Activated T-helper 17 cell treated with anti-CD3 and anti-CD28 coated beads, Interleukin-2, amount 50 U/mL, for 72 hours (primary cell): ENCODE results near the gene DHX40. TPM values are rescaled to one million over a fixed set of nuclear protein-coding genes. Genes with fewer than 3 reads are reported as not detected.
"Not testable (repeated sequence)": the region's sequence is repeated elsewhere in the genome, so short reads cannot be mapped to it uniquely, and the experiment has no call there.

Experiments used
- ATAC-seq: fragments of 150-1000 bp; cut with Tn5 transposase; replicated peaks from 2 replicates; pipeline ENCODE4 v1.10.0; 2021; ENCODE audit warnings: mild to moderate bottlenecking, moderate library complexity
- H3K27ac Mint-ChIP-seq: one replicate; pipeline ENCODE4 v1.8.0; 2022; ENCODE audit warnings: mixed read lengths
- H3K27me3 Mint-ChIP-seq: one replicate; pipeline ENCODE4 v1.8.0; 2022; ENCODE audit warnings: mixed read lengths
- H3K36me3 Mint-ChIP-seq: one replicate; pipeline ENCODE4 v1.8.0; 2022; ENCODE audit warnings: low read depth, mild to moderate bottlenecking, mixed read lengths
- H3K4me1 Mint-ChIP-seq: one replicate; pipeline ENCODE4 v1.8.0; 2022; ENCODE audit warnings: mixed read lengths
- H3K4me3 Mint-ChIP-seq: one replicate; pipeline ENCODE4 v1.8.0; 2022; ENCODE audit warnings: mild to moderate bottlenecking, mixed read lengths
- H3K9me3 Mint-ChIP-seq: one replicate; pipeline ENCODE4 v1.8.0; 2022; ENCODE audit warnings: mixed read lengths
- total RNA-seq, 2 donors: library from RNA; stranded (reverse); gene quantifications; one replicate each; pipeline ENCODE4 v1.2.3, GENCODE V29; 2022

The DHX40 gene, protein sequence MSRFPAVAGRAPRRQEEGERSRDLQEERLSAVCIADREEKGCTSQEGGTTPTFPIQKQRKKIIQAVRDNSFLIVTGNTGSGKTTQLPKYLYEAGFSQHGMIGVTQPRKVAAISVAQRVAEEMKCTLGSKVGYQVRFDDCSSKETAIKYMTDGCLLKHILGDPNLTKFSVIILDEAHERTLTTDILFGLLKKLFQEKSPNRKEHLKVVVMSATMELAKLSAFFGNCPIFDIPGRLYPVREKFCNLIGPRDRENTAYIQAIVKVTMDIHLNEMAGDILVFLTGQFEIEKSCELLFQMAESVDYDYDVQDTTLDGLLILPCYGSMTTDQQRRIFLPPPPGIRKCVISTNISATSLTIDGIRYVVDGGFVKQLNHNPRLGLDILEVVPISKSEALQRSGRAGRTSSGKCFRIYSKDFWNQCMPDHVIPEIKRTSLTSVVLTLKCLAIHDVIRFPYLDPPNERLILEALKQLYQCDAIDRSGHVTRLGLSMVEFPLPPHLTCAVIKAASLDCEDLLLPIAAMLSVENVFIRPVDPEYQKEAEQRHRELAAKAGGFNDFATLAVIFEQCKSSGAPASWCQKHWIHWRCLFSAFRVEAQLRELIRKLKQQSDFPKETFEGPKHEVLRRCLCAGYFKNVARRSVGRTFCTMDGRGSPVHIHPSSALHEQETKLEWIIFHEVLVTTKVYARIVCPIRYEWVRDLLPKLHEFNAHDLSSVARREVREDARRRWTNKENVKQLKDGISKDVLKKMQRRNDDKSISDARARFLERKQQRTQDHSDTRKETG
- 10 to 100 TPM; 23.0 to 44.8 TPM for total RNA-seq

- Mint-ChIP-seq H3K27me3 (no peaks in the 10 kb centered on the region), H3K4me3 (peak within 1 kb of the TSS; percentile 100), H3K9me3 (peaks cover 7% of the 10 kb centered on the region), H3K27ac (peak within 1 kb of the TSS; percentile 100), H3K4me1 (peaks cover 6% of the 10 kb centered on the region), H3K36me3 (peaks cover 33% of the 10 kb centered on the region)
- ATAC-seq = peak; percentile 95
Measured at GRCh38 chr17:59565171-59565958, at the start of gene DHX40. TSS of gene DHX40 (plus strand) at chr17:59565610. CDS start at chr17:59565672, 62 bp downstream.

DNA sequence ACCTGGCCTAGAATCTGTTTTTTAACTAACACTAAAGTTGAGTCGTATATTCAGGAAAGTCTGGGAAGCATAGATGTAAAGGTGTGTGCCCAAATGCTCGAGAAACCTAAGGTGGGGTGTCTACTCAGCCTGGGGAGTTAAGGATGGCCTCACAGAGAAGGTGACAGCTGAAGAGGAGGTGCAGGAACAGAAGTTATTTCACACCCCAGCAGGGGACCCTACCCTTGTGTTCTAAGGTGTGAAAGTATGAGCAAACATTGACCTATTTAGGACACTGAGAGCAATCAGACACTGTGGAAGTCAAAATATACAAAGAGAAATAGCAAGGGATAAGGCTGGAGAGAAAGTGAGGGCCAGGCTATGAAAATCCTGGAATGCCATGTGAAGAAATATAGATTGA, 49.0 kb upstream of the DHX40 start:
- Mint-ChIP-seq H3K36me3 (no peaks in the 10 kb centered on the region), H3K27ac (no peak overlapping the region), H3K4me3 (no peak overlapping the region), H3K9me3 (no peaks in the 10 kb centered on the region), H3K4me1 (no peaks in the 10 kb centered on the region), H3K27me3 (peaks cover 5% of the 10 kb centered on the region)
- no peak for ATAC-seq

- peaks cover 7% of the 10 kb centered on the region for H3K27me3 Mint-ChIP-seq
- H3K4me3 Mint-ChIP-seq = no peak overlapping the region
- no peak overlapping the region for H3K27ac Mint-ChIP-seq
- no peaks in the 10 kb centered on the region for H3K4me1 Mint-ChIP-seq
- no peaks in the 10 kb centered on the region for H3K9me3 Mint-ChIP-seq
- H3K36me3 Mint-ChIP-seq = no peaks in the 10 kb centered on the region
- no peak for ATAC-seq
Measured at GRCh38 chr17:59519132-59519531, 46.3 kb upstream of the DHX40 start.

DNA sequence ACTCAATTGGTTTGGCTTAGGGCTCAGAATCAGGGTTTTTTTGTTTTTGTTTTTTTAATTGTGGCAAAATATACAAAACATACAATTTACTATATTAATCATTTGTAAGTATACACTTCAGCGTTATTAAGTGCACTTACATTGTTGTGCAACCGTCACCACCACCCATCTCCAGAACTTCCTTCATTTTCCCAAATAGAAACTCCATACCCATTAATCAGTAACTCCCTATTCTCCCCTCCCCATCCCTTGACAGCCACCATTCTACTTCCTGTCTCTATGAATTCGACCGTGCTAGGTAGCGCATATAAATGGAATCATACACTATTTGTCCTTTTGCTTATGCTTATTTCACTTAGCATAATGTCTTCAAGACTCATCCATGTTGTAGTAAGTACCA, 45.2 kb upstream of the DHX40 start:
- Mint-ChIP-seq H3K9me3 (no peaks in the 10 kb centered on the region), H3K27ac (no peak overlapping the region), H3K27me3 (peaks cover 7% of the 10 kb centered on the region), H3K4me1 (no peaks in the 10 kb centered on the region), H3K36me3 (no peaks in the 10 kb centered on the region), H3K4me3 (no peak overlapping the region)
- ATAC-seq = no peak

DNA sequence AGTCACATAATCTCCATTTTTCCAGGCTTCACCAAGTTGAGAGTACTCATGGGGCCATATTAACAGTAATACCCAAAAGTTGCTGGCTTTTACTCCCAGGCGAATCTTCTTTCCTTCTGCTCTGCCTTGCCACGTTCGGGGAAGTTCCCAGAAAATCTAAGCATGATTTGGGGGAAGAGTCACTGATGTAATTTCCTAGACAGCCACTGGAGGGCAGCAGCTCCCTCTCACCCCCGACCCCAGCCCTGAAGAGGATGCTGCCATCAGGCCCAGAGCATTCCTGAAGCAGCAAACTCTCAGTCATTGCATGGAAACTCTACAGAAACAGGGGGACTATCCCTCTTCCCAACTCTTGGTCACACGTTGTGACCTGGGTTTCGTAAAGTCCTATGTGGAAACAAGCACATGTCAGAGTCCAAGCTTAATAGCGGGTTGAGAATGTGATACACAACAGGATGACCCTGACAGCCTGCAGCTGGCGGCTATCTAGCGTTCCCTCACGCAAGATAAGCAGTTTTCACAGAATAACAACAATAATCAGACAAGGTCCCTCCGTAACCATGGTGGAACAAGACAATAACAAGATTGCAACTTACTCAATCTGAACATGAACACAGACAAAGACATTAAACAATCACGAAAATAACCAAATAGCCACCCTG, 43.8 kb upstream of the DHX40 start:
- H3K4me3 Mint-ChIP-seq = peak overlapping the region; percentile 8
- peak; percentile 79 for ATAC-seq

GRCh38 chr17:59524930-59525329, 40.5 kb upstream of the DHX40 start:
- not testable (repeated sequence) for ATAC-seq, H3K9me3 Mint-ChIP-seq, H3K4me1 Mint-ChIP-seq, H3K36me3 Mint-ChIP-seq, H3K4me3 Mint-ChIP-seq, H3K27ac Mint-ChIP-seq
- peaks cover 11% of the 10 kb centered on the region for H3K27me3 Mint-ChIP-seq

More for the DNA sequence above, 43.8 kb upstream of the DHX40 start:
- no peaks in the 10 kb centered on the region for H3K36me3 Mint-ChIP-seq
- no peaks in the 10 kb centered on the region for H3K4me1 Mint-ChIP-seq
- no peak overlapping the region for H3K27ac Mint-ChIP-seq
- H3K27me3 Mint-ChIP-seq = peaks cover 11% of the 10 kb centered on the region
- no peaks in the 10 kb centered on the region for H3K9me3 Mint-ChIP-seq

GRCh38 chr17:59525668-59526067, 39.7 kb upstream of the DHX40 start:
- no peak for ATAC-seq
- Mint-ChIP-seq H3K36me3 (no peaks in the 10 kb centered on the region), H3K27me3 (peaks cover 6% of the 10 kb centered on the region), H3K4me3 (no peak overlapping the region), H3K9me3 (no peaks in the 10 kb centered on the region), H3K27ac (no peak overlapping the region), H3K4me1 (no peaks in the 10 kb centered on the region)

- Mint-ChIP-seq H3K9me3 (no peaks in the 10 kb centered on the region), H3K4me1 (no peaks in the 10 kb centered on the region), H3K4me3 (no peak overlapping the region), H3K36me3 (no peaks in the 10 kb centered on the region), H3K27me3 (peaks cover 6% of the 10 kb centered on the region), H3K27ac (no peak overlapping the region)
- no peak for ATAC-seq
Measured at GRCh38 chr17:59526451-59526850, 39.0 kb upstream of the DHX40 start.

DNA sequence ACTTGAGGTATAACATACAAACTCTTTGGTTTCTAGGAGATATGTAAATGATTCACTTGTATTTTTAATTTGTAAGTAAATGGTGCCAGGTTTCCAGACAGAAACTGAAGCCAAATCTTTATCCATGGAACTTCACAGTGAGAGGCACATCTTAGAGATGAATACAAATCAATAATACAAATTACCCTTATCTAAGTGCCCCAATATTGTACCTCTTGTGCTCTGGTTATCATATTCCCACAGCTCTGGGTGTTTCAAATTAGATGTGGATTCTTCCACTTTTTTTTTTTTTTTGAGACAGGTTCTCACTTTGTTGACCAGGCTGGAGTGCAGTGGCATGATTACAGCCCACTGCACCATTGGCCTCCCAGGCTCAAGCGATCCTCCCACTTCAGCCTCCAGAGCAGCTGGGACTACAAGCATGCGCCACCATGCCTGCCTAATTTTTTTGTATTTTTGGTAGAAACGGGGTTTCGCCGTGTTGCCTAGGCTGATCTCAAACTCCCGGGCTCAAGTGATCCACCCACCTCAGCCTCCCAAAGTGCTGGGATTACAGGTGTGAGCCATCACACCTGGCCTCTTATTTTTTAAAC, 38.0 kb upstream of the DHX40 start:
- H3K4me1 Mint-ChIP-seq = no peaks in the 10 kb centered on the region
- H3K36me3 Mint-ChIP-seq = no peaks in the 10 kb centered on the region
- no peak overlapping the region for H3K27ac Mint-ChIP-seq
- ATAC-seq = no peak
- peaks cover 6% of the 10 kb centered on the region for H3K27me3 Mint-ChIP-seq
- no peaks in the 10 kb centered on the region for H3K9me3 Mint-ChIP-seq
- H3K4me3 Mint-ChIP-seq = no peak overlapping the region

- Mint-ChIP-seq H3K27ac (no peak overlapping the region), H3K4me3 (no peak overlapping the region), H3K4me1 (no peaks in the 10 kb centered on the region), H3K9me3 (no peaks in the 10 kb centered on the region), H3K27me3 (peaks cover 6% of the 10 kb centered on the region), H3K36me3 (no peaks in the 10 kb centered on the region)
- no peak for ATAC-seq
Measured at GRCh38 chr17:59527931-59528330, 37.5 kb upstream of the DHX40 start.

- ATAC-seq = no peak
- Mint-ChIP-seq H3K9me3 (no peaks in the 10 kb centered on the region), H3K4me3 (no peak overlapping the region), H3K27ac (no peak overlapping the region), H3K36me3 (no peaks in the 10 kb centered on the region), H3K27me3 (peaks cover 6% of the 10 kb centered on the region), H3K4me1 (no peaks in the 10 kb centered on the region)
Measured at GRCh38 chr17:59530531-59530930, 34.9 kb upstream of the DHX40 start.

- Mint-ChIP-seq H3K9me3 (no peaks in the 10 kb centered on the region), H3K4me1 (no peaks in the 10 kb centered on the region), H3K27me3 (peaks cover 12% of the 10 kb centered on the region), H3K4me3 (no peak overlapping the region), H3K27ac (no peak overlapping the region), H3K36me3 (no peaks in the 10 kb centered on the region)
- ATAC-seq = no peak
Measured at GRCh38 chr17:59533694-59534093, 31.7 kb upstream of the DHX40 start.

DNA sequence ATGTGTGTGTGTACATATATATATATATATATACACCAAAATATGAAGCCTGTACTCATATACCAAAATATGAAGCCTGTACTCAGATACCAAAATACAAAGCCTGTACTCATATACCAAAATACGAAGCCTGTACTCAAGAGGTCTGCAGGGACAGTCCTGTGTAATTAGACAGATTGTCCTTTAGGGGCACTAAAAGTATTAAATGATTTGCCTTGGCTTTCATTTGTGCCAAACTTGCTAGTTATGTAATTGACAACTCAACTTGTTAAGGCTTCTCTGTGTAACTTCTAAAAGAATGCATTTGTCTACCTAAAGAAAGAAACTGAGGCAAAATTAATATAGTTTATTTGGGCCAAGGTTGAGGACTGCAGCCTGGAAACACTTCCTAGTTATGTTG, 30.8 kb upstream of the DHX40 start:
- H3K36me3 Mint-ChIP-seq = no peaks in the 10 kb centered on the region
- H3K4me1 Mint-ChIP-seq = no peaks in the 10 kb centered on the region
- H3K27ac Mint-ChIP-seq = no peak overlapping the region
- H3K27me3 Mint-ChIP-seq = peaks cover 12% of the 10 kb centered on the region
- ATAC-seq = no peak
- H3K4me3 Mint-ChIP-seq = no peak overlapping the region
- no peaks in the 10 kb centered on the region for H3K9me3 Mint-ChIP-seq
